Neural cell (in vitro differentiated cells): ENCODE data around the gene METTL16. TPM values are rescaled to one million over a fixed set of nuclear protein-coding genes. Genes with fewer than 3 reads are reported as not detected.

Experiments used
- H2AFZ ChIP-seq: fragments of 200-600, 300-800 bp; sonication (generic), shearing (Covaris generic); 2 replicates; pipeline ENCODE4 v1.6.0; 2014; ENCODE audit warnings: low read depth, mild to moderate bottlenecking, antibody characterized with exemption, low read length, moderate library complexity
- H3F3A ChIP-seq: fragments of 200-600 bp; shearing (Covaris generic); 2 replicates; pipeline ENCODE4 v1.6.1; 2016; ENCODE audit warnings: mild to moderate bottlenecking, moderate library complexity, mixed read lengths, antibody characterized with exemption, low read length; ENCODE audit not compliant: insufficient read depth, poor library complexity, severe bottlenecking
- H3K27ac ChIP-seq: fragments of 200-600, 300-800 bp; sonication (generic), shearing (Covaris generic); 2 replicates; pipeline ENCODE4 v1.5.1; 2014; ENCODE audit warnings: mild to moderate bottlenecking, low read length, moderate library complexity
- H3K27me3 ChIP-seq: fragments of 300-800, 200-600 bp; sonication (generic), shearing (Covaris generic); 2 replicates; pipeline ENCODE4 v1.6.0; 2014; ENCODE audit warnings: mild to moderate bottlenecking, low read depth, low read length, moderate library complexity; ENCODE audit not compliant: insufficient read depth
- H3K36me3 ChIP-seq: fragments of 300-800, 200-600 bp; sonication (generic), shearing (Covaris generic); 2 replicates; pipeline ENCODE4 v1.5.1; 2014; ENCODE audit warnings: mild to moderate bottlenecking, antibody characterized with exemption, low read length, moderate library complexity; ENCODE audit not compliant: insufficient read depth
- H3K4me2 ChIP-seq: fragments of 300-800, 200-600 bp; sonication (generic), shearing (Covaris generic); 2 replicates; pipeline ENCODE4 v1.6.0; 2014; ENCODE audit warnings: mild to moderate bottlenecking, low read length
- H3K4me3 ChIP-seq: fragments of 300-800, 200-600 bp; sonication (generic), shearing (Covaris generic); 2 replicates; pipeline ENCODE4 v1.5.1; 2014; ENCODE audit warnings: mild to moderate bottlenecking, low read length, moderate library complexity
- H3K79me2 ChIP-seq: fragments of 200-600 bp; shearing (Covaris generic); replicated peaks from 2 replicates; pipeline ENCODE4 v1.6.0; 2014; ENCODE audit warnings: mild to moderate bottlenecking, low read length, moderate library complexity; ENCODE audit not compliant: insufficient read depth
- H3K9ac ChIP-seq: fragments of 300-800, 200-600 bp; sonication (generic), shearing (Covaris generic); 2 replicates; pipeline ENCODE4 v1.6.1; 2016; ENCODE audit warnings: mild to moderate bottlenecking, low read length, mixed read lengths
- H3K9me2 ChIP-seq: fragments of 200-600 bp; shearing (Covaris generic); 2 replicates; pipeline ENCODE4 v1.6.1; 2016; ENCODE audit warnings: mild to moderate bottlenecking, low read length, mixed read lengths; ENCODE audit not compliant: insufficient read depth
- H3K9me3 ChIP-seq: fragments of 200-600, 300-800 bp; sonication (generic), shearing (Covaris generic); 2 replicates; pipeline ENCODE4 v1.6.1; 2016; ENCODE audit warnings: mild to moderate bottlenecking, mixed run types, low read length, moderate library complexity, mixed read lengths
- H4K20me1 ChIP-seq: fragments of 200-600 bp; shearing (Covaris generic); 2 replicates; pipeline ENCODE4 v1.6.1; 2016; ENCODE audit warnings: mild to moderate bottlenecking, mixed run types; ENCODE audit not compliant: insufficient read depth
- CTCF ChIP-seq: fragments of 450-650 bp; IDR thresholded peaks from 2 replicates; pipeline ENCODE4 v1.5.1; 2014; ENCODE audit warnings: antibody characterized with exemption, mild to moderate bottlenecking, moderate library complexity; ENCODE audit not compliant: poor library complexity, severe bottlenecking
- EP300 ChIP-seq: fragments of 450-650 bp; conservative IDR thresholded peaks from 2 replicates; pipeline ENCODE4 v1.6.1; 2014; ENCODE audit warnings: antibody characterized with exemption, mild to moderate bottlenecking, moderate library complexity; ENCODE audit not compliant: poor library complexity, severe bottlenecking
- EZH2 ChIP-seq: fragments of 200-600, 300-800 bp; shearing (Covaris generic), sonication (generic); IDR thresholded peaks from 2 replicates; pipeline ENCODE4 v1.6.1; 2014; ENCODE audit warnings: antibody characterized with exemption, low read length, borderline replicate concordance, mild to moderate bottlenecking; ENCODE audit not compliant: insufficient read depth, poor library complexity, severe bottlenecking
- MXI1 ChIP-seq: fragments of 450-650 bp; conservative IDR thresholded peaks from 2 replicates; pipeline ENCODE4 v1.6.1; 2014; ENCODE audit warnings: antibody characterized with exemption, mild to moderate bottlenecking; ENCODE audit not compliant: poor library complexity, severe bottlenecking
- POLR2AphosphoS5 ChIP-seq: IDR thresholded peaks from 2 replicates; pipeline ENCODE4 v1.6.1; 2012
- RAD21 ChIP-seq: fragments of 450-650 bp; conservative IDR thresholded peaks from 2 replicates; pipeline ENCODE4 v1.6.1; 2014; ENCODE audit warnings: antibody characterized with exemption, mild to moderate bottlenecking, moderate library complexity
- SMC3 ChIP-seq: fragments of 450-650 bp; conservative IDR thresholded peaks from 2 replicates; pipeline ENCODE4 v1.6.1; 2014; ENCODE audit warnings: antibody characterized with exemption, mild to moderate bottlenecking, moderate library complexity; ENCODE audit not compliant: poor library complexity
- TAF1 ChIP-seq: IDR thresholded peaks from 2 replicates; pipeline ENCODE4 v1.6.1; 2012; ENCODE audit warnings: low read depth
- polyA plus RNA-seq: library from polyadenylated mRNA; depleted of rRNA; stranded (reverse); fragments of >200 nt; gene quantifications from 2 replicates; pipeline ENCODE4 v1.2.3, GENCODE V29; 2014
- TF ChIP-seq, protein P1 (sequence below): IDR thresholded peaks from 2 replicates; pipeline ENCODE4 v1.6.1; 2012; ENCODE audit warnings: borderline replicate concordance

The METTL16 gene
- polyA plus RNA-seq, 1 donor from 2014 or later: 20.3 TPM

DNA sequence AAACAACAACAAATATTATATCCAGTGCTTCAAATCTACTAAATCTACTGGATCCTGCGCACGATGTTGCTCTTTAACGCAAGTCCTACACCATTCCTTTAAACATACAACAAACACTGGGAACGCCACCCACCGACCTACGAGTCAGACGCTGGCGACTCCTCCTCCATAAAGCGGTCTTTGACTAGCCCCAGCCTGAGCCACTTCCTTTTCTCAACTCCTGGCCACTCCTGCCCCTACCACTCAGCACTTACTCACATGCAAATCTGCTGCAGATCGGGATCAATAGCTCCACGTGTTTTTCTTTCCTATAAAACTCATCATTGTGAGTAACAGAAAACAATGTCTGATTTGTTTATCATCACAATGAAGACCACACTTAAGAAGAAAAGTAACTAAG is 78.0 kb downstream of the METTL16 start:
- H3K27me3 ChIP-seq: no peaks in the 10 kb centered on the region
- H3K79me2 ChIP-seq: no peaks in the 10 kb centered on the region
- H3K36me3 ChIP-seq: no peaks in the 10 kb centered on the region
- H3K4me3 ChIP-seq: peak overlapping the region; percentile 59
- peak overlapping the region; percentile 85 for H3K9ac ChIP-seq
- H2AFZ ChIP-seq: no peak overlapping the region
- peaks cover 10% of the 10 kb centered on the region for H3F3A ChIP-seq
- H3K9me3 ChIP-seq: no peaks in the 10 kb centered on the region
- peak overlapping the region; percentile 83 for H3K4me2 ChIP-seq
- no peaks in the 10 kb centered on the region for H3K9me2 ChIP-seq
- peak overlapping the region; percentile 100 for H3K27ac ChIP-seq
- TF ChIP-seq CTCF (no peak), MXI1 (no peak)
- TF ChIP-seq, protein P1, sequence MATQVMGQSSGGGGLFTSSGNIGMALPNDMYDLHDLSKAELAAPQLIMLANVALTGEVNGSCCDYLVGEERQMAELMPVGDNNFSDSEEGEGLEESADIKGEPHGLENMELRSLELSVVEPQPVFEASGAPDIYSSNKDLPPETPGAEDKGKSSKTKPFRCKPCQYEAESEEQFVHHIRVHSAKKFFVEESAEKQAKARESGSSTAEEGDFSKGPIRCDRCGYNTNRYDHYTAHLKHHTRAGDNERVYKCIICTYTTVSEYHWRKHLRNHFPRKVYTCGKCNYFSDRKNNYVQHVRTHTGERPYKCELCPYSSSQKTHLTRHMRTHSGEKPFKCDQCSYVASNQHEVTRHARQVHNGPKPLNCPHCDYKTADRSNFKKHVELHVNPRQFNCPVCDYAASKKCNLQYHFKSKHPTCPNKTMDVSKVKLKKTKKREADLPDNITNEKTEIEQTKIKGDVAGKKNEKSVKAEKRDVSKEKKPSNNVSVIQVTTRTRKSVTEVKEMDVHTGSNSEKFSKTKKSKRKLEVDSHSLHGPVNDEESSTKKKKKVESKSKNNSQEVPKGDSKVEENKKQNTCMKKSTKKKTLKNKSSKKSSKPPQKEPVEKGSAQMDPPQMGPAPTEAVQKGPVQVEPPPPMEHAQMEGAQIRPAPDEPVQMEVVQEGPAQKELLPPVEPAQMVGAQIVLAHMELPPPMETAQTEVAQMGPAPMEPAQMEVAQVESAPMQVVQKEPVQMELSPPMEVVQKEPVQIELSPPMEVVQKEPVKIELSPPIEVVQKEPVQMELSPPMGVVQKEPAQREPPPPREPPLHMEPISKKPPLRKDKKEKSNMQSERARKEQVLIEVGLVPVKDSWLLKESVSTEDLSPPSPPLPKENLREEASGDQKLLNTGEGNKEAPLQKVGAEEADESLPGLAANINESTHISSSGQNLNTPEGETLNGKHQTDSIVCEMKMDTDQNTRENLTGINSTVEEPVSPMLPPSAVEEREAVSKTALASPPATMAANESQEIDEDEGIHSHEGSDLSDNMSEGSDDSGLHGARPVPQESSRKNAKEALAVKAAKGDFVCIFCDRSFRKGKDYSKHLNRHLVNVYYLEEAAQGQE: no peak
- H4K20me1 ChIP-seq: no peaks in the 10 kb centered on the region

DNA sequence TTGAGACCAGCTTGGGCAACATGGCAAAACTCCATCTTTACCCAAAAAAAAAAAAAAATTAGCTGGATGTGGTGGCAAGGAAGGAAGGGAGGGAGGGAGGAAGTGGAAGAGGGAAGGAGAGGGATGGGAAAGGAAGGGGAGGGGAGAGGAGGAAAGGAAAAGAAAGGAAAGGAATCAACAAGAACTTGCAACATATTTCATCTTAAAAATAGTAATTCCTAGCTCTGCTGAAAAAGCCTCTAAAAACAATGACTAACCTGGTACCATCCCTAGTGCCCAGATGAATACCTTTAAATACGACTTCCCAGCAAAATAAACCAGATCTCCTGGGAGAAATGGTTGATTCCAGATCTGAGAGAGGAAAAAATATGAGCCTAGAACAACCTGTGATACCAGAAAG is 83.8 kb downstream of the METTL16 start:
- Histone ChIP-seq H3K27me3 (no peaks in the 10 kb centered on the region), H2AFZ (no peak overlapping the region), H4K20me1 (no peaks in the 10 kb centered on the region)

More for the DNA sequence above, 83.8 kb downstream of the METTL16 start:
- Histone ChIP-seq H3K9ac (no peak overlapping the region), H3K9me3 (no peaks in the 10 kb centered on the region), H3K9me2 (no peaks in the 10 kb centered on the region), H3K79me2 (no peaks in the 10 kb centered on the region), H3K36me3 (no peaks in the 10 kb centered on the region), H3K4me3 (no peak overlapping the region), H3K27ac (no peak overlapping the region), H3K4me2 (no peak overlapping the region), H3F3A (peaks cover 1% of the 10 kb centered on the region)
- TF ChIP-seq, protein P1: no peak
- no peak for TF ChIP-seq MXI1
- TF ChIP-seq EP300: no peak
- TF ChIP-seq EZH2: no peak
- TF ChIP-seq SMC3: no peak
- no peak for TF ChIP-seq CTCF
- TF ChIP-seq TAF1: no peak
- TF ChIP-seq POLR2AphosphoS5: no peak
- no peak for TF ChIP-seq RAD21
